ENCODE data around the gene ZP1.
A peak's percentile ranks its signal among the peaks of the same experiment; 100 is the strongest.

ZP1 gene

GRCh38 chr11:60915248-60915914 is 48.0 kb downstream of the ZP1 start:
- FAIRE-seq, result no peak
- TF ChIP-seq CTCF (IDR thresholded peaks at IDR 0.05; ENCODE audit: insufficient read depth, missing control alignments), result peak; percentile 38
- no peak for DNase-seq (ENCODE audit: insufficient read length, low spot score)

GRCh38 chr11:60916669-60917206 is 49.4 kb downstream of the ZP1 start:
- no peak for FAIRE-seq
- TF ChIP-seq CTCF (IDR thresholded peaks at IDR 0.05; ENCODE audit: insufficient read depth, missing control alignments), result no peak
- no peak for DNase-seq (ENCODE audit: insufficient read length, low spot score)

- no peak for DNase-seq (ENCODE audit: insufficient read length, low spot score)
- FAIRE-seq, result no peak
- TF ChIP-seq CTCF (IDR thresholded peaks at IDR 0.05; ENCODE audit: insufficient read depth, missing control alignments), result no peak
These were observed 49.9 kb downstream of the ZP1 start for GRCh38 chr11:60917267-60917666.

GRCh38 chr11:60918251-60918938 is 51.1 kb downstream of the ZP1 start:
- no peak for DNase-seq (ENCODE audit: insufficient read length, low spot score)
- FAIRE-seq, result no peak
- TF ChIP-seq CTCF (IDR thresholded peaks at IDR 0.05; ENCODE audit: insufficient read depth, missing control alignments), result no peak

- no peak for FAIRE-seq
- TF ChIP-seq CTCF (IDR thresholded peaks at IDR 0.05; ENCODE audit: insufficient read depth, missing control alignments), result no peak
- DNase-seq (ENCODE audit: insufficient read length, low spot score), result no peak
These were observed 51.6 kb downstream of the ZP1 start for GRCh38 chr11:60918939-60919265.

- no peak for TF ChIP-seq CTCF (IDR thresholded peaks at IDR 0.05; ENCODE audit: insufficient read depth, missing control alignments)
- DNase-seq (ENCODE audit: insufficient read length, low spot score), result no peak
- FAIRE-seq, result no peak
These were observed 52.0 kb downstream of the ZP1 start for GRCh38 chr11:60919320-60919719.

GRCh38 chr11:60919956-60920355 is 52.6 kb downstream of the ZP1 start:
- FAIRE-seq (no peak), DNase-seq (ENCODE audit: insufficient read length, low spot score) (no peak)
- TF ChIP-seq CTCF (IDR thresholded peaks at IDR 0.05; ENCODE audit: insufficient read depth, missing control alignments), result no peak
